AG08396 (cell line): ENCODE measurements around the gene LMX1A.

ENCODE experiments used
- DNase-seq: peaks from one replicate; pipeline ENCODE4 v3.0.0; 2012; ENCODE audit warnings: low spot score, mixed read lengths

The LMX1A gene

DNA sequence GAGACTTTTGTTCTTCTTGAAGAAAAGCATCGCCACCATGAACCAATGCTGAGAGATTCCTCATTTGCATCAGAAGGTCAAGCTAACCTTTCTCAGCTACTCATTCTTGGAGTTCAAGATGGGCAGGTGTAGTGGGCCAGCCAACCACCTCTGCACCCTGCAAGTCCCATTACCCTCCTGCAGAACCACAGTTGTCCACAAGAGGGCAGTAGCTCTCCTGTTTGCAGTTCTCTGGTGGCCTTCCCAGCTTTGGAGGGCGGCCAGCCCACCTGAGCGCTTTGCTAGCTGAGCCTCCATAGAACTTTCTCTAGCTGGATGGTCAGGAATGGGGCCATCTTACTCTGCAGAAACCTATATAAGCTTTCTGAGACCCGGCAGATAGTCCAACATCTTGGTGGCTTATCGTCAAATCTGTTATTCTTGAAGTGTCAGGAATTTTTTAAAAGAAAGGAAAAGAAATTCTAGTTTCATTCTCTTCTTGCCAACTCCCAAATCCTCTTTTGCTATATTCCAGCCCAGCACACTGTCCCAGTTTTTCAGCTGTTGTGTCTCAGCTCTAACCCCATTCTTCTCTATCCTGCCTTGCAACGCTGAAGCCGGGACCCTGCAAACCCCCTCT is 11.0 kb upstream of the LMX1A start:
- peak; percentile 80 for DNase-seq

DNA sequence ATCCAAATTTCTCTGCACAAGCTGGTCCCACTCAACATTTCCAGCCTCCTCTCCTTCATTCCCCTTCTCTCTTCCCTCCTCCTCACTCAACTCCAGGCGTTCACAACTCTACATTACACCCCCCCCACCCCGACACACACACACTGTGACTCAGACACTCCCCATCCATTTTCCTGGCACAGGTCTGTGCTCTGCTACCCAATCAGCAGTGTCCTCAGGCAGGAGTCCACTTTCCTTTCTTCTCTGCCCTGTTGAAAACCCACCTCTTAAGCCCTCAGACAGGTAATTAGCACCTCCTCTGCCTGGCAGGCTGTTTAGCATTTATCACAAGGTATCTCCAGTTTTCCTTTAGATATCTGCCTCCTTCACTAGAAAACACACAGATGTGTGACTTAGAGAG is 8.8 kb upstream of the LMX1A start:
- DNase-seq, result no peak

DNA sequence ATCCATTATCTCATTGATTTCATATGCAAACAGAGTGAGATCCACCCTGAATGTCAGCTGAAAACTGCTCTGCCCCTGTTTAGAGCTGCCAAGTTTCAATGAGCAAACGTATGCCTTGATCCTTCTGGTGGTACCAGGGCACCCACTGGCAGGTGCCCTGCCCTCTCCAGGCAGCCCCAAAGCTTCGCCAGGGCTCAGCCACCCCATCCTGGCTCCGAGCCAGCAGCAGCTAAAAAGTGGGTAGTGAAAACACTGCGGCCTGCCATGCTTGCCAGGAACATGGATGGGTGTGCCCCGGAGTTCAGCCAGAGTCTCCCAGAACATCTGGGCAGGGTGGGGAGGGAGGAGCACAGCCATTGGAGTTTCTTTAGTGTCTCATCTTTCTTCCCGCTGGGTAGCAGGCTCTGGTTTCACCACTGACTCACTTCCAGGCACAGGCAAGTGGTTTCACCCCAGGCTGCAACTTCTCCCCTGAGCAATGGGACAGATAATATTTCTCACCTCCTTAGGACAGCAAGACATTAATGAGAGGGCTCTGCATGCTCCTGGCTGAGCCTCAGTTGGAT is 8.1 kb upstream of the LMX1A start:
- no peak for DNase-seq

DNA sequence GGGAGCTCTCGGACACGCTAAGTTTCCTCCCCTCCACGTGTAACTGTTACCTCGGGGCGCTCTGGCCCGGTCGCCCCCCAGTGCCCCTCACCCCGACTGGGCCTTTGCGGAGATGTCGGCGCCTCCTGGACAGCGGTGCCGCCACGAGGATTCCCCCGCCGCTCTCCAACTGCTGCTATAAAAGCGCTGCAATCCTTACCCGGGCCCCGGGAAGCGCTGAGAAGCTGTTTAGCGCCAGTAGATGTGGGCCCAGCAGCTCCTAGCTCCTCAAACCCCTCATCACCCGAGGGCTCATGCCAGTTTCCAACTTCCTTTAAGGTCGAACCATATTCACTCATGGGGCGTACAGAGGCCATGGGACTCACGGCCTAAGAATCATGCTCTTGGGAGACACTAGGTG is 361 bp upstream of the LMX1A start:
- DNase-seq, result no peak

DNA sequence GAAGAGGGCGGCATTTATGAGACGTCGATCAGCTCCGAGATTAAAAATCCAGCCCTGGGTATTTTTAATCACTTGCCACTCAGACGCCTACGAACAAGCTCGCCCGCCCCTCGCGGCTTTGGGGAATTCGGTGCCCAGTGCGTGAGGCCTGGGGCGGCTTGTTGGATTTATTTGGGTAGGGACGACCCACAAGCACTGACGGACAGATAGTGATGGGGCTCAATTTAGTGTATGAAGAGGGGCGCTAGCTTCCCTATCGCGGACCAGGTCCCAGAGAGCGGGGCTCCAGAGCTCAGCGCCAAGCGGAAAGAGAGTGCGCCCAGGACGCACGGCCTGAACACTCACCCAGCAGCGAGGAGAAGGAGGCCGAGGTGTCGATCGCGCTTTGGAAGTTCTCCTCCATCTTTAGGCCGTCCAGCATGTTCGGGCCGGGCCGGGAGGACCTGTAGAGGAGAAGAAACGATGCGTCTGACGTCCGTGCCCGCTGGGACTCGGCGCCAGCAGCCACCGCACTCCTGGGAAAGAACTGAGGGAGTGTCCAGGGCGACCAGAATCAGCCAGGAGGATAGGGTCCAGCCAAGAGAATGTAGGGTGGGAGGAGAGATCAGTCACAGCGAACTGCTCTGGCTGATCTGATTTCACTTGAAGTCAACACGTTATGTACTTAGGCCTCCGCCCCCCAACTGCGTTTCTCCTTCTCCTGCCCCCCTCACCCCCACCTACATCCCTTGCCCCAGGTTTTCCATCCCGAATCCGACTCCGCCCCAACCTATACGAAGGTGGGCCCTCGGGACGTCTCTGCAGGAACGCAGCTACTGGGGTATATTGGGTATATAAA is 1.2 kb downstream of the LMX1A start:
- no peak for DNase-seq

DNA sequence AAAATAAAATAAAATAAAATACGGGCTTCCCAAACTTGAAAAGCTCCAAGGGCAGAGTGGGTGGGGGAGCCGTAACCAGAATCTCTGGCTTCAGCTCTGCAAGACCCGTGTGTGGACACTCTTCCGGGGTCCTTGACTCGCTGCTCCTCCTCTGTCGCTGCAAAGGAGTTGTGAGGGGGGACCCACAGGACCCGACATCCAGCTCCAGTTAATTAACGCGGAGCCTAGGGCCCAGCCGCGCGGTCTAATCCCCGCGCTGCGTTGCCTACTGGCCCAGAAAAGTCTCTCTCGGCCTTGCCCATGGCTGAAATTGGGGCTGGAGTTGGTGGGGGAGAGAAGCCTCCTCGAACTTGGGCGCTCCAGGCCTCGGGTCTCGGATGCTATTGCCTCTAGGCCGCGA is 1.8 kb downstream of the LMX1A start:
- no peak for DNase-seq

DNA sequence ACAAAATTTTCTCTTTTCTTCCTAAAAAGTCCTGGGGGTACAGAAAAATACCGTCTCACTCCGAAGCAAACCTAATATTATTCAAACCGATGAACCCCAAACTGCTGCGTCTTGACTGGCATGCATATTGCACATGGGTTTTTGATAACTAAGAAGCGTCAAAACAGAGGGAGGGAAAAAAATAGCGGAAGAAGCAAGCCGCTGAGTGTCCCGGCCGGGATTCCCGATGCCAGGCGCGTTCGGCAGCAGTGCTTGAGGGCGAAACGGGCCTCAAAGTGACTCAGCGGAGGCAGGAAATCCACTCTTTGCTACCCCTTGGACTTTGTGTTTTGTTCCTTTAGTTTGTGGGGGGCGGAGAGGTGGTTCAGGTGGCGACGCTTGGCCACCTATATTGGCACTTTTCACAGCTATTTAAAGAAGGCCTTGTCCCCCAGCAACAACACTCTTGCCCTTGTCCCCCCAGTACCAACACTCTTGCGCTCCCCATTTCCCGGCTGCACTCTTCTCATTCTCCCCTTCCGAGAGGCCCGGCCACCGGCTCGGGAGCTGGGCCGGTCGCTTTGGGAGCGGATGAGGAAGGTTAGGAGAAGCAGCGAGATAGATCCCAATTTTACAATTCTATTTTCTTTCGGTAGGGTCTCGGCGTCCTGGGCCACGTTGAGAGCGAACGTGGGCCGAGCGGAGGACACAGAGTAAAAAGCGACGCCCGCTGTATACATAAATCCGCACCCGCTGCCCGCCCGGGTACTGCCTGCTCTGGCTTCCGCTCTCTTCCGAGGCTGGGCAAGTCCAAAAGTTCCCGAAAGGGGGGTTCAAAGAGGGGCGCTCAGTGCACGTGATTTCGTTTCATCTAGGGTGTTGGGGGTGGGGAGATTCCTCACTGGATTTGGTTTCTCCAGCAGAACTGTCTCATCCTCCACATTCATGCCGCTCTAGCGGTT is 2.5 kb downstream of the LMX1A start:
- DNase-seq, result no peak

DNA sequence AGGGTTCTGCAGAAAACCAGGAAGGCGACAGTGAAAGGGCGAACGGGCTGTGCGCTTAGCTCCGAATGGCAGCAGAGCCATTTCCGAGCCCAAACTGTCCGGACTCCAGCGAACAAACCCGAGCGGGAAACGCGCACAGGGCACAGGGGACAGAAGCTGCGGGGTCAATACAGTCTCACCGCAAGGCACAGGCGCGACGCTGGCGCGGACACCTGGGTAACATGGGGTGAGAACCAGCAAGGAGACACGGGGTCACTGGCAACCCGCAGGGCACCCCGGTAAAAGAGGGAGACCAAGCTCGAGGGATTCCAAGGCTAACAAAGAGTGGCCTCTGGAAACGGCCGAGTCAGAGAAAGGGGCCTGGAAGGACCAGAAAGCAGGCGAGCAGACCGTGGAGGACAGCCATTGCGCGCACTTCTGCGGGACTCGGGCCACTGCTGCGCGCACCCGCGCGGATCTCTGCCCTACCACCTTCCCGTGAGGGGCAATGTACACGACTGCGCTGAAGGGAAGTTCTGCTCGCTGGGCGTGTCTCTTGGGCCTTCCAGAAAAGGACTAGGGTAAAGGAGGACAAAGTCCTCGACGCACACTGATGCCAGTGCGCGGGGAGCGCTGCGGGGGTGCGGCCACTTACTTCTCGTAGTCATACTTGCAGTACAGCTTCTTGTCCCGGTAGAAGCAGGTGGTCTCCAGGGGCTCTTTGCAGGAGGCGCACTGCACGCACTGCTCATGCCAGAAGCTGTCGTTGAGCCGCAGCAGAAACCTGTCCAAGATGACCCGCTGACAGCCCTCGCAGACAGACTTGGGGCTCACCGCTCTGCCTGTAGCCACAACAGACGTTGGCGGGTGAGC is 3.8 kb downstream of the LMX1A start:
- no peak for DNase-seq

DNA sequence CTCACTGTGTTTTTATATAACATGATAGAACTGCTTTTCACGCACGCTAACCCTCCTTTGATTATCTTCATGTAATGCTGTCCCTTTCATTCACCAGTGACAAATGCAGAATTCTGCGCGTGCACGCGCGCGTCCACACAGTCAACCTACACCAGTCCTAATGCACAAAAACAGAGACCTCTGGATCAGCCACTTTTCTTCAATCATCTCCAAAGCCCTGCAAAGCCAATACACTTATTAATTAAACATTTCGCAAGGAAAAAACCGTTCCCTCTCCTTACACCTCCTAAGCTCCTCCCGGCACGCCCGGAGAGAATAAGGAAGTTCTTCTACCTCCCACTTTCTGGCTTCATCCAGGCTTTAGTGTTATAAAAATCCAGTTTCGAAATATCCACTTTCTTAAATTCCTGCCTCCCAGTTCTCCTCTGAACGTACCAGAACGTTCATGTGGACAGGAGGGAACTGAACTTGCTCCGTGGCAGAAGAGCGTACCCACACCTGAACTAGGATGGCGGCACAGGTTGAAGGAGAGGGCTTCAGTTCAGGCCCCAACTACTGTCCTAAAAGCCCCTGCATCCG is 4.6 kb downstream of the LMX1A start:
- no peak for DNase-seq

DNA sequence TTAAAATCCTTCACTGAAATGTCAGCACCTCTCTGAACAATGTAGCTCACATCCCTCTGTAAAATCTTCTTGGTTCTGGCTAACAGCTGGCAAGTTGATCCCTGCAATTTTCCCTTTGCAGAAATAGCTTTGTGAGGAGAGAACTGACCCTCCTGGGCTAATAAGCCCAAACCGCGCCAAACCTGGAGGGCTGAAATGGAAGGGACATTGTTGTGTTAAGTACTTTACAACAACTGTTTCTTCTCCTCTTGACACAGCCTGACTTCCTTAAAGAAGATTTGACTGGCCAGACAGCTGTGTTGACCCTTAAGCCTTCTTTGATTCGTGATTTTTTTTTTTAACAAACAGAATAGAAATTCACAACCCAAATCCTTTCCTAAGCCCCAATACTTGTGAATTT is 5.7 kb downstream of the LMX1A start:
- no peak for DNase-seq

DNA sequence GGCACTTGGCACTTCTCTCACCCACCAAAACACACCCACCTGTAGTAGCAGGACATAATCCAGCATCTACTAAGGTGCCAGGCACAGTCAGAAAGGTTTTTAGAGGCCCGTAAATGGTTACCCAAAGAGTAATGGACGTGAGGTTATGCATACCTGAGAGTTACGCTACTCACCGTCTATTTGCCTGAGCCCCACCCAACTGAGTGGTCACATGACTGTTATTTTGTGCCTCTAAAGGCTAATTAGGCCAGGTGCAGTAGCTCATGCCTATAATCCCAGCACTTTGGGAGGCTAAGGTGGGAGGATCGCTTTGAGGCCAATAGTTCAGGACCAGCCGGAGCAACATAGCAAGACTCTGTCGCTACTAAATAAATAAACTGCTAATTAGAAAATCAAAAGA is 11.0 kb downstream of the LMX1A start:
- no peak for DNase-seq

DNA sequence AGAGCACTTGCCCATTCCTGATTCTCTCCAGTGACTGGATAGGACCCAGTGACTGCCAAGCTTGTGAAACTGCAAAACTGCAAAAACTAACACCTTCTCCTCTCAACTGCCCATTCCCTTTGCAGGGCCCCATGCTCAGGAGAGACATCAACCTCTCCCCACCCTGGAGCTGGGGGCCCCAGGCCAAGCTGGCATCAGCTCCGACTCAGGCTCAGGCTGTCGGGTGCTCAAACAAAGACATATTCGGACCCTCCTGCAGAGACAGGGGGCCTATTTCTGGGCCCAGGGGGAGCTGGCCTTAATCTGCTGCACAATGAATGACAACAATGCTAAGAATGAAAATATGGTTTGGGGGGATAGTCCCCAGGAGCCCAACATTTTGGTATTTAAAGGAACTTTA is 11.8 kb downstream of the LMX1A start:
- no peak for DNase-seq

DNA sequence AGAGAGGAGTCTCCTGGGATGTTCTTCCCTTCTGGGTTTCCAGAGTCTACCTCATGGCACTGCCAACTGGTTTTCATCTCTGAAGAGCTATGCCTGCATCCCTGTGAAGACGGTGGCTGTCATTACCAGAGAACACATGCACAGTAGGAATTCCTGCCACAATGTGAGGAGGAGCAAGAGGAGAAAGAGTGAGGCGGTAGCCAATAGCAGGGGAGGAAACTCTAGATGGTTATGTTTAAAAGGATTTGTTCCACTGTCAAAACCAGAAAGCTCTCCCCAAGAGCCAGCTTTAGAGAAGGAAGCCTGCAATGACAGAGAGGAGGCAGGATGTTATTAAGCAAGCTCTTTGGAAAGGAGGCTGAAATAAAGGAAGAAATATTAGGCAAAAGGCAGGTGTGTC is 12.3 kb downstream of the LMX1A start:
- DNase-seq, result no peak

DNA sequence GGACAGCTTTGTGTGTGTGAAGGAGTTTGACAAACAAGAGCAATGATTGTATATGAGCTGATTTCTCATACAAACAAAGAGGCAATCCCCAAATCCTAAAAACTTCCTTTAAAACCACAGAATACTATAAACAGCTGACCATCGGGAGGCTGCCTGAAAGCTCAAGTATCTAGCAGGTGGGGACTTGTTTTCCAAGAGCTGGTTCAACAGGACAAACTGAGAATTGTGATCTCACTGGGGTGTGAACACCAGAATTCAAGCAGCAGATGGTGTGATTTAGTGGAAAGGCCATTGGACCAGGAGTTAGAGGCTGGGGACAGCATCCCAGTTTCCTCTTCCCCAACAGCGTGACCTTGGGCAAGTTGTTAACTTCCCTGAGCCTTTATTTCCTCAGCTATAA is 13.9 kb downstream of the LMX1A start:
- no peak for DNase-seq

DNA sequence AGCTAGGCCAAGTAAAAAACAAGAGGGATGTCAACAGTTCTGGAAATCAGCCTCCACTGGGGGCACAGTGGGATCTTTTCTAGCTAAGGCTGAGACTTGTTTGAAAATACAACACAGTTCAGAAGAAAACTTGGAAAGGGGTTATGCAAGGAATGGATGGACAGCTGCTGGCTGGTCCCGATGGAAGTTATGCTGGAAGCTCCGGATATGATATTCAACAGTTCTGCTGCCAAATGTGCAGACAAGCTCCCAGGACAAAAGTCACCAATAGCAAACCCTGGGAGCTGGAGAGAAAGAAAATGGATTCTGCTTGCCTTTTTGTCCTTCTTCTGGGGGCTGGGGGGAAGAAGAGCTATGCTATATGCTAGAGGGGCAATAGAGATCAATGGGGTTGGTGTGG is 14.3 kb downstream of the LMX1A start:
- no peak for DNase-seq

DNA sequence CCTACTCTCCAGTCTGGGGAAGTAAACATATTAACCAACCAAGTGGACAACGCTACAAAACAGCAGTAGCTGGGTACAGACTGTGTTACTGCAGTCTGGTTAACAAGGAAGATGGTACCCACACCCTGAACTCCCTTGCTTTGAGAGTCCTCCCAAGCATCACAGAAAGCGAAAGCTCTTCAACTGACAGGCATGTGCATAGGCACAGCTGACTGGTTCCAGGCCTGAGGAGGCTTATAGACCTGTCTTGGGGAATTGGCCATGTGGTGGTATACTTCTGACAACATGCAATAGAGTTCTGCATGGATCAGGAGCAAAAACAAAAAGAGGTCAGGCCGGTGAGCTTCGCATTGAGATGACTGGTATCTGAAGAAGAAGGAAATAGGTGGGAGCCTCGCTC is 17.4 kb downstream of the LMX1A start:
- no peak for DNase-seq

DNA sequence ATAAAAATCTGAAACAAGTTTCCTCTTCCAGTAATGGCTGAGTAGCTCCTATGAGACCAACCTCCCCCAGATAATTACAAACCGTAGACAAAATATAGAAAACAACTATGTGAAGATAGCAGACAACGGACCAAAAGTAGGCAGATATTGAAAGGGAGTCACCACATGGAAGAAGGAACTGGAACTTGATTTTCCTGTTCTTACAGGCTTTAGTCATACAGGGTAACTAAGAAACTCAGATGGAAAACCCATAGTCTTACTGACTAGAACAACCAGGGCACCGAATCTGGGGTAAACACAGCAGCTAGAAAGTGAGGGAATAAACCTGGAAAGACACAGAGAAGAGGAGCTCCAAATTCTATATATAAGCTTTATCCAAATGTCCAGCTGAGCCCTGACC is 26.0 kb downstream of the LMX1A start:
- no peak for DNase-seq

DNA sequence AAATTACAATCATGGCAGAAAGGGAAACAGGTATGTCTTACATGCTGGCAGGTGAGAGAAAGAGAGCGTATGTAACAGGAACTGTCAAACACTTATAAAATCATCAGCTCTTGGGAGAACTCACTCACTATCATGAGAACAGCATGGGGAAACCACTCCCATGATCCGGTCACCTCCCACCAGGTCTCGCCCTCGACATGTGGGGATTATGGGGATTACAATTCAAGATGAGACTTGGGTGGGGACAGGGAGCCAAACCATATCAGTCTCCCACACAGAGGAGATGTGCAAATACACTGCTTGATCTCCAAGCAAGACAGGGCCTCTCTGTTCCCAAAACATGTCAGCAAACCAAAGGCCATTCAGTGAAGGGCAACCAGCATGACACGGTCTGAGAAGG is 27.4 kb downstream of the LMX1A start:
- DNase-seq, result no peak

DNA sequence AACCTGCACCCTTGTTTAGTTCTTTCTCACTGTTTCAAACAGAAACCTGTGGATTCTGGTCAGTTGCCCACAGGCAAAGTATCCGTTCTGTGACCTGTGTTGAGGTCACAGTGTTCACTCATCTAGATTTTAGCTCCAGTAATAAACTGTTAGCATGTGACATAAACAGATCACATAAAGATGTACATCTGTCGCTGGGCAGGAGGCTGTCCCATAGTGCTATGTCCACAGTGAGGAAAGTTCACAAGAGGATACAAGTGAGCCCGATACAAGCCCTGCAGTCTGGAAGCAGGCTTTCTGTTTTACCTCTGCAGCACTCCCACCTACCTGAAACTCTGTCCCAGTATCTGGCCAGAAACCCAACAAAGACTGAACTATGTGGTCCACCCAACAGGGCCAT is 28.4 kb downstream of the LMX1A start:
- DNase-seq, result no peak

DNA sequence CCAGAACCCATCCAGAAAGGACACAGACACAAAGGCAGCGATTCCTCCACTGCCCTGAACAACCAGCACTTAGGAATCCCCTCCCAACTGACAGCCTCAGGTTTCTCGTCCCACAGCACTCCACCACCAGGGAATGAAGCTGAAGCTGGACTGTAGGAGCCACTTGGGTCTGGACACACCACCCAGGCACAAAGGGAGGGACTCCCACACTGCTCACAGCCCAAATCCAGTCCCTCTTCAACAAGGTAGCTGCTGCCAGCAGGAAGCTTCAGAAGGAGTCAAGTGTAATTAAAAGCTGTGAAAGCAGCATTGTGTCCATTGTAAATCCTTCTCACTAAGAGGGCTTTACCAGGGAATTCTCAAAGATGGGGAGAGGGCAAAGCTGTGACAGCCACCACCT is 29.0 kb downstream of the LMX1A start:
- DNase-seq, result no peak
